HG02938 (cell line): ENCODE data around the gene GPR137.

Source experiments
- ATAC-seq: cut with Tn5 transposase; IDR thresholded peaks from one replicate; pipeline ENCODE4 v1.9.1; 2021; ENCODE audit warnings: mild to moderate bottlenecking, moderate library complexity; ENCODE audit not compliant: unreplicated experiment

Gene GPR137

GRCh38 chr11:64284048-64284961, 1.3 kb upstream of the GPR137 start, which contains the start of gene BAD:
Gene BAD, minus strand, starts transcription at chr11:64284665. Its CDS starts 297 bp downstream, at chr11:64284368.
- ATAC-seq: peak; percentile 59

GRCh38 chr11:64285885-64286800, 495 bp downstream of the GPR137 start:
- no peak for ATAC-seq

- no peak for ATAC-seq
Measured at GRCh38 chr11:64286801-64287159, 1.1 kb downstream of the GPR137 start.

GRCh38 chr11:64287676-64288352, 2.2 kb downstream of the GPR137 start:
- ATAC-seq: no peak

GRCh38 chr11:64288353-64288750, 2.7 kb downstream of the GPR137 start:
- no peak for ATAC-seq

- ATAC-seq: no peak
Measured at GRCh38 chr11:64289002-64289564, 3.4 kb downstream of the GPR137 start.

GRCh38 chr11:64290352-64291261, 5.0 kb downstream of the GPR137 start:
- ATAC-seq: no peak

- ATAC-seq: no peak
Measured at GRCh38 chr11:64291262-64291751, 5.7 kb downstream of the GPR137 start, which contains the start of gene KCNK4. Gene KCNK4, plus strand, starts transcription at chr11:64291302. Its CDS starts 1,717 bp downstream, at chr11:64293019.

- no peak for ATAC-seq
Measured at GRCh38 chr11:64291752-64292459, 6.3 kb downstream of the GPR137 start.

- no peak for ATAC-seq
Measured at GRCh38 chr11:64292460-64293254, 7.0 kb downstream of the GPR137 start.

GRCh38 chr11:64294774-64295173, 9.1 kb downstream of the GPR137 start:
- ATAC-seq: no peak

- no peak for ATAC-seq
Measured at GRCh38 chr11:64295760-64296159, 10.1 kb downstream of the GPR137 start.

GRCh38 chr11:64296236-64296635, 10.6 kb downstream of the GPR137 start:
- no peak for ATAC-seq

GRCh38 chr11:64296830-64297698, 11.4 kb downstream of the GPR137 start:
- ATAC-seq: no peak

- ATAC-seq: no peak
Measured at GRCh38 chr11:64297699-64298358, 12.2 kb downstream of the GPR137 start.
